ENCODE data around the gene TRIM4.

TRIM4 gene

DNA sequence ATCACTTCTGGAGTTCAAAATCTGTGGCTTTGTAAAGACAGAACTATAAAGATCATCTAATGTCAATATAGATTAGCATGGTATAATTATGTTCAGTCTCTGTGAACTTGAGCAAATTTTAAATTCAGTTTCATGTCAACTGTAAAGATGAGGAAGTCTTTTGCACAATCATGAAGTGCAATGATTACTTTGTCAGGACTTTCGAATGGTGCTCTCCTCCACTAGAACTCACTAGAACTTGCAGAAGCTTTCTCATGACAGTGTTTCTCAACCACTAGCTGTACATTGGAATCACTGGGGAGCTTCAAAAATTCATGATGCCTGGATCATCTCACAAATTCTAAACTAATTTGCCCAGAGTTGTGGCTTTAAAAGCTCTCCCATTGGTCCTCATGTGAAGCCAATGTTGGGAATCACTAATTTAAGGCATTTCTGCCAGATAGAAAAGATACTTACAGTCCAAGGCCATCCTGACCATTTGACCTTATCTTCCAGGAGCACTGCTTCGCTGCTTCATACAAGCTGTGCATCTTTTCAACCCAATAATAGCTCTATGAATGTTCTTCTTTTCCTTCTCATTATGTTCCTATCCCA is 55.4 kb downstream of the TRIM4 start:
- H3K27me3 ChIP-seq (ENCODE audit: insufficient read depth, poor library complexity, severe bottlenecking), result no peaks in the 10 kb centered on the region
- no peak overlapping the region for H3K4me3 ChIP-seq (replicated peaks; ENCODE audit: insufficient read depth, low read length)
- no peak for DNase-seq (ENCODE audit: low read depth in 1 of 2, low spot score in 1 of 2)
- no peak overlapping the region for H3K27ac ChIP-seq (replicated peaks)
- TF ChIP-seq, protein P1, sequence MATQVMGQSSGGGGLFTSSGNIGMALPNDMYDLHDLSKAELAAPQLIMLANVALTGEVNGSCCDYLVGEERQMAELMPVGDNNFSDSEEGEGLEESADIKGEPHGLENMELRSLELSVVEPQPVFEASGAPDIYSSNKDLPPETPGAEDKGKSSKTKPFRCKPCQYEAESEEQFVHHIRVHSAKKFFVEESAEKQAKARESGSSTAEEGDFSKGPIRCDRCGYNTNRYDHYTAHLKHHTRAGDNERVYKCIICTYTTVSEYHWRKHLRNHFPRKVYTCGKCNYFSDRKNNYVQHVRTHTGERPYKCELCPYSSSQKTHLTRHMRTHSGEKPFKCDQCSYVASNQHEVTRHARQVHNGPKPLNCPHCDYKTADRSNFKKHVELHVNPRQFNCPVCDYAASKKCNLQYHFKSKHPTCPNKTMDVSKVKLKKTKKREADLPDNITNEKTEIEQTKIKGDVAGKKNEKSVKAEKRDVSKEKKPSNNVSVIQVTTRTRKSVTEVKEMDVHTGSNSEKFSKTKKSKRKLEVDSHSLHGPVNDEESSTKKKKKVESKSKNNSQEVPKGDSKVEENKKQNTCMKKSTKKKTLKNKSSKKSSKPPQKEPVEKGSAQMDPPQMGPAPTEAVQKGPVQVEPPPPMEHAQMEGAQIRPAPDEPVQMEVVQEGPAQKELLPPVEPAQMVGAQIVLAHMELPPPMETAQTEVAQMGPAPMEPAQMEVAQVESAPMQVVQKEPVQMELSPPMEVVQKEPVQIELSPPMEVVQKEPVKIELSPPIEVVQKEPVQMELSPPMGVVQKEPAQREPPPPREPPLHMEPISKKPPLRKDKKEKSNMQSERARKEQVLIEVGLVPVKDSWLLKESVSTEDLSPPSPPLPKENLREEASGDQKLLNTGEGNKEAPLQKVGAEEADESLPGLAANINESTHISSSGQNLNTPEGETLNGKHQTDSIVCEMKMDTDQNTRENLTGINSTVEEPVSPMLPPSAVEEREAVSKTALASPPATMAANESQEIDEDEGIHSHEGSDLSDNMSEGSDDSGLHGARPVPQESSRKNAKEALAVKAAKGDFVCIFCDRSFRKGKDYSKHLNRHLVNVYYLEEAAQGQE (IDR thresholded peaks at IDR 0.05; ENCODE audit: insufficient replicate concordance, low read depth), result no peak
- TF ChIP-seq GABPA (IDR thresholded peaks at IDR 0.05; ENCODE audit: low read depth), result no peak
- TF ChIP-seq, protein P2, sequence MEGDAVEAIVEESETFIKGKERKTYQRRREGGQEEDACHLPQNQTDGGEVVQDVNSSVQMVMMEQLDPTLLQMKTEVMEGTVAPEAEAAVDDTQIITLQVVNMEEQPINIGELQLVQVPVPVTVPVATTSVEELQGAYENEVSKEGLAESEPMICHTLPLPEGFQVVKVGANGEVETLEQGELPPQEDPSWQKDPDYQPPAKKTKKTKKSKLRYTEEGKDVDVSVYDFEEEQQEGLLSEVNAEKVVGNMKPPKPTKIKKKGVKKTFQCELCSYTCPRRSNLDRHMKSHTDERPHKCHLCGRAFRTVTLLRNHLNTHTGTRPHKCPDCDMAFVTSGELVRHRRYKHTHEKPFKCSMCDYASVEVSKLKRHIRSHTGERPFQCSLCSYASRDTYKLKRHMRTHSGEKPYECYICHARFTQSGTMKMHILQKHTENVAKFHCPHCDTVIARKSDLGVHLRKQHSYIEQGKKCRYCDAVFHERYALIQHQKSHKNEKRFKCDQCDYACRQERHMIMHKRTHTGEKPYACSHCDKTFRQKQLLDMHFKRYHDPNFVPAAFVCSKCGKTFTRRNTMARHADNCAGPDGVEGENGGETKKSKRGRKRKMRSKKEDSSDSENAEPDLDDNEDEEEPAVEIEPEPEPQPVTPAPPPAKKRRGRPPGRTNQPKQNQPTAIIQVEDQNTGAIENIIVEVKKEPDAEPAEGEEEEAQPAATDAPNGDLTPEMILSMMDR (IDR thresholded peaks at IDR 0.05; ENCODE audit: insufficient read depth, low read length), result no peak
- TF ChIP-seq POLR2AphosphoS5 (IDR thresholded peaks at IDR 0.05; ENCODE audit: low read depth), result no peak
- TF ChIP-seq SPI1 (IDR thresholded peaks at IDR 0.05; ENCODE audit: borderline replicate concordance, low read depth), result no peak

DNA sequence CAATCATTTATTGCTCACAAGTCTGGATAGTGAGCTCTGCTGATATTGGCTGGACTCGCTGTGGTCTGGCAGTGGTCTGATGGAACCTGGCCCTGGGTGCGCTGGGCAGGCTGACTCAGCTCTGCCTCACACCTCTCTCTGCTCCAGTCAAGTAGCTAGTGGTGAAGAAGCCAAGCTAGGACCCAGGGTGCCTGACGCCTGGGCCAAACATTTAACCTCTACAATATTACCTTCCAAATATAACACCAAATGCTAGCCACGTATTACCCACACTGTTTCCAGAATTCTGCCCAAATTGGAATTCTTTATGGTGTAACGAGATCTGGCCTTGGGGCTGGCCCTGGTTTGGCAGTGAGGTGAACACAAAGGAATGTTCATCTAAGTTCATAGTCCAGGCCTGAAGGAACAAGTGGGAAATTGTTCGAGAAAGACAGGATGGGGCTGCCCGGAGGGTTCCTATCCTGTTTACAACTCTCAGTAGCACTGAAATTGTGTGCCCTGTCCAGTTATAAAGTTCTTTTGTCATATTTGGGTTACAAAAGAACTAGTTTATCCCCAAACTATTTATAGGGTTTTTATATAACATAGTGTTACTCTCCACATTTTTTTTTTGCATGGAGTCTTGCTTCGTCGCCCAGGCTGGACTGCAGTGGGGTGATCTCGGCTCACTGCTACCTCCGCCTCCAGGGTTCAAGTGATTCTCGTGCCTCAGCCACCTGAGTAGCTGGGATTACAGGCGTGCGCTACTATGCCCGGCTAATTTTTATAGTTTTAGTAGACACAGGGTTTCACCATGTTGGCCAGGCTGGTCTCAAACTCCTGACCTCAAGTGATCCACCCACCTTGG is 58.8 kb downstream of the TRIM4 start:
- H3K27me3 ChIP-seq (ENCODE audit: insufficient read depth, poor library complexity, severe bottlenecking), result no peaks in the 10 kb centered on the region
- H3K27ac ChIP-seq (replicated peaks), result no peak overlapping the region
- no peak overlapping the region for H3K4me3 ChIP-seq (replicated peaks; ENCODE audit: insufficient read depth, low read length)
- no peak for DNase-seq (ENCODE audit: low read depth in 1 of 2, low spot score in 1 of 2)
- TF ChIP-seq POLR2AphosphoS5 (IDR thresholded peaks at IDR 0.05; ENCODE audit: low read depth) (no peak), SPI1 (IDR thresholded peaks at IDR 0.05; ENCODE audit: borderline replicate concordance, low read depth) (no peak), GABPA (IDR thresholded peaks at IDR 0.05; ENCODE audit: low read depth) (no peak)
- TF ChIP-seq, protein P2 (IDR thresholded peaks at IDR 0.05; ENCODE audit: insufficient read depth, low read length), result no peak
- TF ChIP-seq, protein P1 (IDR thresholded peaks at IDR 0.05; ENCODE audit: insufficient replicate concordance, low read depth), result no peak

DNA sequence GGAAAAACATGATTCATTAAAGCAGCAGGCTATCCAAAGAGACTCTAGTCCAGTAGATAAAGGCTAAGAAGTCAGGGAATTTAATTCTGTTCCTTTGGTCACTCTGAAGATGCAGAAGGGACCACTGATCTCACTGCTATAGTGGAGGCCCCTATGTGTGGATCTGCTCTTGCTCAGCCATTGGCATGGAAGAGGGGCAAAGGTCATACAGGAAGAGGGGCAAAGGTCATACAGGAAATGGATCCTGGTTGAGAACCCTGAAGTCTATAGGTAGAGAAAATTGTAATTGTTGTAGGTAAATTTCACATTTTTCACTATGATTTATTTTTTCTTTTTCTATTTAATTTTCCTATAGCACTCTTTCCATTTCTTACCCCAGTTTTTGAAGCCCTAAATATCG is 64.1 kb downstream of the TRIM4 start:
- H3K4me3 ChIP-seq (replicated peaks; ENCODE audit: insufficient read depth, low read length), result no peak overlapping the region
- TF ChIP-seq GABPA (IDR thresholded peaks at IDR 0.05; ENCODE audit: low read depth) (no peak), POLR2AphosphoS5 (IDR thresholded peaks at IDR 0.05; ENCODE audit: low read depth) (no peak), SPI1 (IDR thresholded peaks at IDR 0.05; ENCODE audit: borderline replicate concordance, low read depth) (no peak)
- TF ChIP-seq, protein P2 (IDR thresholded peaks at IDR 0.05; ENCODE audit: insufficient read depth, low read length), result no peak
- TF ChIP-seq, protein P1 (IDR thresholded peaks at IDR 0.05; ENCODE audit: insufficient replicate concordance, low read depth), result no peak
- no peaks in the 10 kb centered on the region for H3K27me3 ChIP-seq (ENCODE audit: insufficient read depth, poor library complexity, severe bottlenecking)
- no peak for DNase-seq (ENCODE audit: low read depth in 1 of 2, low spot score in 1 of 2)
- no peak overlapping the region for H3K27ac ChIP-seq (replicated peaks)

Data from HL-60 (cell line).